Keratinocyte (primary cell): ENCODE data around the gene FLNB. TPM values are rescaled to one million over a fixed set of nuclear protein-coding genes. Genes with fewer than 3 reads are reported as not detected.

ENCODE experiments used
- DNase-seq: peaks from one replicate; pipeline ENCODE4 v3.0.0-alpha.2; 2011; ENCODE audit warnings: low read depth, missing footprints, low spot score
- FAIRE-seq: peaks from 2 replicates; lab custom pipeline; 2011; peaks lifted over from hg19 to GRCh38; lab: Jason Lieb, UNC
- H2AFZ ChIP-seq: 2 replicates; pipeline ENCODE4 v1.6.0; 2012; ENCODE audit warnings: low read length, control low read depth, inconsistent platforms; ENCODE audit not compliant: control insufficient read depth
- H3K27ac ChIP-seq: 2 replicates; pipeline ENCODE4 v1.5.1; 2011; ENCODE audit warnings: low read length; ENCODE audit not compliant: control insufficient read depth, insufficient read depth
- H3K27me3 ChIP-seq: 3 replicates; pipeline ENCODE4 v1.6.0; 2011; ENCODE audit warnings: low read length; ENCODE audit not compliant: control insufficient read depth, insufficient read depth; ENCODE audit errors: extremely low read depth
- H3K36me3 ChIP-seq, 2 experiments: 2 replicates in 1 of 2; 3 replicates in 1 of 2; pipeline ENCODE4 v1.5.1; 2011; ENCODE audit warnings: low read length in 2 of 2, mild to moderate bottlenecking in 1 of 2; ENCODE audit not compliant: control insufficient read depth in 2 of 2, insufficient read depth in 2 of 2; ENCODE audit errors: extremely low read depth in 1 of 2
- H3K4me1 ChIP-seq: 3 replicates; pipeline ENCODE4 v1.5.1; 2011; ENCODE audit warnings: low read length; ENCODE audit not compliant: control insufficient read depth, insufficient read depth; ENCODE audit errors: extremely low read depth
- H3K4me2 ChIP-seq: 3 replicates; pipeline ENCODE4 v1.6.0; 2011; ENCODE audit warnings: low read depth, low read length; ENCODE audit not compliant: control insufficient read depth, insufficient read depth; ENCODE audit errors: extremely low read depth
- H3K4me3 ChIP-seq, 3 experiments: fragments of 200-600 bp in 1 of 3; sonication (generic) in 1 of 3; 2 replicates in 2 of 3; 3 replicates in 1 of 3; pipeline ENCODE4 v1.5.1; 2011 to 2016; ENCODE audit warnings: low read length in 3 of 3, mild to moderate bottlenecking in 3 of 3, control low read depth in 2 of 3, inconsistent platforms in 1 of 3, low read depth in 1 of 3, mixed read lengths in 1 of 3, mixed run types in 1 of 3, moderate library complexity in 1 of 3; ENCODE audit not compliant: control insufficient read depth in 2 of 3, insufficient read depth in 2 of 3; ENCODE audit errors: extremely low read depth in 1 of 3
- H3K79me2 ChIP-seq: 2 replicates; pipeline ENCODE4 v1.6.0; 2012; ENCODE audit warnings: low read length; ENCODE audit not compliant: control insufficient read depth, insufficient read depth
- H3K9ac ChIP-seq: 3 replicates; pipeline ENCODE4 v1.6.0; 2011; ENCODE audit warnings: low read length; ENCODE audit not compliant: control insufficient read depth, insufficient read depth; ENCODE audit errors: extremely low read depth
- H3K9me1 ChIP-seq: 3 replicates; pipeline ENCODE4 v1.6.0; 2011; ENCODE audit warnings: low read length; ENCODE audit not compliant: control insufficient read depth, insufficient read depth; ENCODE audit errors: extremely low read depth
- H3K9me3 ChIP-seq: 2 replicates; pipeline ENCODE4 v1.5.1; 2012; ENCODE audit warnings: low read depth, low read length; ENCODE audit not compliant: control insufficient read depth
- H4K20me1 ChIP-seq: 3 replicates; pipeline ENCODE4 v1.6.0; 2011; ENCODE audit warnings: low read length; ENCODE audit not compliant: control insufficient read depth, insufficient read depth; ENCODE audit errors: extremely low read depth
- CTCF ChIP-seq, 3 experiments: IDR thresholded peaks in 1 of 3; conservative IDR thresholded peaks in 1 of 3; optimal IDR thresholded peaks in 1 of 3; 2 replicates in 2 of 3; 3 replicates in 1 of 3; pipeline versions ENCODE3 to v1.5.1; 2011; ENCODE audit warnings: low read length in 3 of 3, mild to moderate bottlenecking in 3 of 3, moderate library complexity in 2 of 3, control low read depth in 1 of 3, inconsistent platforms in 1 of 3; ENCODE audit not compliant: insufficient read depth in 2 of 3; ENCODE audit errors: extremely low read depth in 1 of 3
- EZH2 ChIP-seq: IDR thresholded peaks from one replicate; pipeline ENCODE4 v1.6.1; 2012; ENCODE audit warnings: inconsistent platforms, mild to moderate bottlenecking, low read length, moderate library complexity
- dilution Hi-C: fragments of 300-500 bp; cut with MboI; formaldehyde crosslinking; loops from one replicate; pipeline ENCODE4 v1.7.0; 2020; ENCODE audit warnings: low sequenced_read_pairs; ENCODE audit not compliant: extremely low pct_ligation_motif_present
- polyA plus RNA-seq, 5 experiments: library from polyadenylated mRNA; depleted of rRNA in 3 of 5; stranded (reverse) in 3 of 5; stranded (forward) in 1 of 5; unstranded in 1 of 5; fragments of >200 nt; gene quantifications; 1 replicate in 1 of 5; 2 replicates in 3 of 5; 3 replicates in 1 of 5; pipeline versions ENCODE4 v1.2.1 to v1.2.3, GENCODE V29; 2011 to 2012; ENCODE audit warnings: missing spikeins in 2 of 5, low read depth in 1 of 5, low replicate concordance in 1 of 5

FLNB gene
- polyA plus RNA-seq, 1 donor (not counting 4 experiments of a cell fraction or from before 2014, with no cell fraction given), result 289 TPM

- dilution Hi-C loops, result no loop called here
- Histone ChIP-seq H3K9me3 (no peaks in the 10 kb centered on the region), H3K79me2 (peaks cover 98% of the 10 kb centered on the region), H3K36me3 (peaks cover 13 to 23% of the 10 kb centered on the region in 2 experiments), H3K27me3 (no peaks in the 10 kb centered on the region), H4K20me1 (peaks cover 87% of the 10 kb centered on the region), H2AFZ (no peak overlapping the region), H3K27ac (peak overlapping the region; percentile 65), H3K9me1 (peaks cover 21% of the 10 kb centered on the region), H3K4me1 (peaks cover 59% of the 10 kb centered on the region), H3K4me2 (peak overlapping the region; percentile 46), H3K9ac (peak overlapping the region; percentile 44), H3K4me3 (no peak overlapping the region)
- TF ChIP-seq CTCF (optimal IDR thresholded peaks at IDR 0.05 in 1 of 3, IDR thresholded peaks at IDR 0.05 in 1 of 3, conservative IDR thresholded peaks at IDR 0.05 in 1 of 3; ENCODE audit: extremely low read depth in 1 of 3, insufficient read depth in 2 of 3, low read length in 3 of 3) (peak in 2 of 3 experiments; percentile 40 to 47), EZH2 (no peak)
- no peak for DNase-seq
- FAIRE-seq, result peak; percentile 62
Measured at GRCh38 chr3:58026598-58026997, 18.4 kb downstream of the FLNB start.

GRCh38 chr3:58027704-58028317 lies 19.6 kb downstream of the FLNB start:
- peaks cover 56% of the 10 kb centered on the region for H3K4me1 ChIP-seq
- no peak overlapping the region for H2AFZ ChIP-seq
- no peak overlapping the region for H3K4me3 ChIP-seq
- H3K4me2 ChIP-seq, result no peak overlapping the region
- peak overlapping the region; percentile 60 for H3K27ac ChIP-seq
- TF ChIP-seq CTCF (optimal IDR thresholded peaks at IDR 0.05 in 1 of 3, IDR thresholded peaks at IDR 0.05 in 1 of 3, conservative IDR thresholded peaks at IDR 0.05 in 1 of 3; ENCODE audit: extremely low read depth in 1 of 3, insufficient read depth in 2 of 3, low read length in 3 of 3) (no peak), EZH2 (no peak)
- H3K36me3 ChIP-seq, result peaks cover 10 to 31% of the 10 kb centered on the region in 2 experiments
- H3K9me3 ChIP-seq, result no peaks in the 10 kb centered on the region
- H3K79me2 ChIP-seq, result peaks cover 98% of the 10 kb centered on the region
- no peak for DNase-seq
- FAIRE-seq, result no peak
- H3K9ac ChIP-seq, result no peak overlapping the region
- peaks cover 88% of the 10 kb centered on the region for H4K20me1 ChIP-seq
- H3K27me3 ChIP-seq, result no peaks in the 10 kb centered on the region
- dilution Hi-C loops, result no loop called here
- H3K9me1 ChIP-seq, result peaks cover 27% of the 10 kb centered on the region
